ENCODE results near the gene CYP4F11. TPM values are rescaled to one million over a fixed set of nuclear protein-coding genes. Genes with fewer than 3 reads are reported as not detected.

Gene CYP4F11
- total RNA-seq, 1 experiment from 2014 or later, result not detected

- no peak overlapping the region for H2BK15ac ChIP-seq (ENCODE audit: low read depth, low read length)
- no peak overlapping the region for H2AFZ ChIP-seq (ENCODE audit: low read length)
- Mint-ChIP-seq H3K4me3 (no peak overlapping the region), H3K36me3 (ENCODE audit: insufficient read depth in 1 of 3, low read depth in 3 of 3) (peaks cover 6 to 24% (median 15%) of the 10 kb centered on the region in 3 experiments; a peak in 5 of 7 replicates), H3K4me1 (no peaks in the 10 kb centered on the region), H3K27ac (no peak overlapping the region), H3K27me3 (ENCODE audit: low read depth) (no peaks in the 10 kb centered on the region), H3K9me3 (peaks cover 90 to 98% of the 10 kb centered on the region in 2 experiments)
- no peak overlapping the region for H2BK12ac ChIP-seq (ENCODE audit: insufficient read length, low read depth, low read length)
- H3K27me3 ChIP-seq (ENCODE audit: insufficient read depth, low read length), result no peaks in the 10 kb centered on the region
- no peak overlapping the region for H3K4me2 ChIP-seq (ENCODE audit: insufficient read depth, insufficient read length, low read length)
- WGBS (ENCODE audit: extremely low coverage, insufficient read length, low lambda C conversion rate), result no CpG with 5 or more reads among the region's 4 CpGs
- no peaks in the 10 kb centered on the region for H3K79me2 ChIP-seq (ENCODE audit: insufficient read depth, low read length)
- H3K9me3 ChIP-seq (ENCODE audit: control insufficient read depth, low read depth, low read length), result peaks cover 84% of the 10 kb centered on the region
- H3K18ac ChIP-seq (ENCODE audit: insufficient read length, low read depth, low read length), result no peak overlapping the region
- no peaks in the 10 kb centered on the region for H3K79me1 ChIP-seq (ENCODE audit: insufficient read depth, low read depth, low read length, poor library complexity, severe bottlenecking)
- H3K27ac ChIP-seq (ENCODE audit: insufficient read length, low read depth, low read length), result no peak overlapping the region
- no peak overlapping the region for H2BK120ac ChIP-seq (ENCODE audit: low read depth, low read length, poor library complexity, severe bottlenecking)
- no peak overlapping the region for H3K23ac ChIP-seq (ENCODE audit: insufficient read length, low read depth, low read length)
- no peak overlapping the region for H3K4ac ChIP-seq (ENCODE audit: low read depth, low read length)
- no peaks in the 10 kb centered on the region for H4K20me1 ChIP-seq (ENCODE audit: control insufficient read depth, insufficient read depth, insufficient read length)
- no peak overlapping the region for H4K8ac ChIP-seq (replicated peaks; ENCODE audit: insufficient read length, low read depth, low read length)
- no peak overlapping the region for H2BK20ac ChIP-seq (ENCODE audit: low read depth, low read length, poor library complexity, severe bottlenecking)
- no peak overlapping the region for H3T11ph ChIP-seq (ENCODE audit: low read length)
- no peak overlapping the region for H4K91ac ChIP-seq (ENCODE audit: insufficient read length, low read depth, low read length)
- no peaks in the 10 kb centered on the region for H3K23me2 ChIP-seq (ENCODE audit: insufficient read length, low read depth, low read length, poor library complexity, severe bottlenecking)
- H3K14ac ChIP-seq (ENCODE audit: insufficient read depth, low read length), result no peak overlapping the region
- no peak overlapping the region for H3K9ac ChIP-seq (ENCODE audit: extremely low read depth, insufficient read length, low read length)
- no peak overlapping the region for H4K5ac ChIP-seq (ENCODE audit: insufficient read length, low read depth, low read length)
- H2BK5ac ChIP-seq (ENCODE audit: insufficient read length, low read length), result no peak overlapping the region
- no peak overlapping the region for H2AK5ac ChIP-seq (ENCODE audit: insufficient read length, low read length)
- no peak for TF ChIP-seq CTCF (conservative IDR thresholded peaks at IDR 0.05)
- H3K56ac ChIP-seq (ENCODE audit: insufficient read length, low read depth, low read length), result no peak overlapping the region
- no peak for DNase-seq
- H3K4me1 ChIP-seq (ENCODE audit: insufficient read depth, low read length), result no peaks in the 10 kb centered on the region
These were observed 45.0 kb upstream of the CYP4F11 start for GRCh38 chr19:15979293-15979692.
